Loucy (cell line): ENCODE results near the gene KRTAP9-3.

Experiments used
- CTCF ChIP-seq: fragments of 200-600 bp; sonication (generic); conservative IDR thresholded peaks from 2 replicates; pipeline ENCODE4 v1.5.1; 2014; ENCODE audit warnings: mild to moderate bottlenecking, antibody characterized with exemption, low read length
- EZH2phosphoT487 ChIP-seq: fragments of 200-600 bp; IDR thresholded peaks from 2 replicates; pipeline ENCODE4 v1.6.1; 2018; ENCODE audit warnings: antibody characterized with exemption, mild to moderate bottlenecking, moderate library complexity, borderline replicate concordance

GRCh38 chr17:41186872-41187271 is 45.4 kb upstream of the KRTAP9-3 start:
- TF ChIP-seq CTCF = no peak
- TF ChIP-seq EZH2phosphoT487 = no peak
